Spleen (tissue), 11 donors: Measurements from ENCODE around the gene ACTC1. TPM values are rescaled to one million over a fixed set of nuclear protein-coding genes. Genes with fewer than 3 reads are reported as not detected.
"Not testable (repeated sequence)": the region's sequence is repeated elsewhere in the genome, so short reads cannot be mapped to it uniquely, and the experiment has no call there.

ENCODE experiments used
- DNase-seq: peaks from one replicate; pipeline ENCODE4 v3.0.0-alpha.2; 2020
- H3K27ac ChIP-seq, 8 donors: fragments of 200-600 bp; sonication (generic) in 7 of 8; 1 replicate in 4 of 8; 2 replicates in 4 of 8; pipeline versions ENCODE4 v1.5.0 to v1.8.0; 2016 to 2021; ENCODE audit warnings: inconsistent platforms in 4 of 8, mild to moderate bottlenecking in 4 of 8, moderate library complexity in 1 of 8
- H3K27me3 ChIP-seq, 7 donors: fragments of 200-600 bp; sonication (generic) in 6 of 7; replicated peaks in 1 of 7; 1 replicate in 4 of 7; 2 replicates in 3 of 7; pipeline versions ENCODE4 v1.5.0 to v1.8.0; 2016 to 2021; ENCODE audit warnings: inconsistent platforms in 3 of 7, mild to moderate bottlenecking in 1 of 7
- H3K36me3 ChIP-seq, 6 donors: fragments of 200-600 bp; sonication (generic) in 5 of 6; 1 replicate in 4 of 6; 2 replicates in 2 of 6; pipeline versions ENCODE4 v1.5.0 to v1.8.0; 2016 to 2021; ENCODE audit warnings: inconsistent platforms in 2 of 6
- H3K4me1 ChIP-seq, 6 donors: fragments of 200-600 bp; sonication (generic) in 5 of 6; 1 replicate in 3 of 6; 2 replicates in 3 of 6; pipeline versions ENCODE4 v1.5.0 to v1.8.0; 2016 to 2021; ENCODE audit warnings: inconsistent platforms in 3 of 6
- H3K4me3 ChIP-seq, 8 donors: fragments of 200-600 bp; sonication (generic) in 7 of 8; 1 replicate in 4 of 8; 2 replicates in 4 of 8; pipeline versions ENCODE4 v1.5.0 to v1.8.0; 2016 to 2021; ENCODE audit warnings: inconsistent platforms in 4 of 8, mild to moderate bottlenecking in 4 of 8, moderate library complexity in 2 of 8
- H3K9me3 ChIP-seq, 8 donors: fragments of 200-600 bp; sonication (generic) in 7 of 8; 1 replicate in 4 of 8; 2 replicates in 4 of 8; pipeline versions ENCODE4 v1.5.0 to v1.8.0; 2016 to 2021; ENCODE audit warnings: inconsistent platforms in 4 of 8
- POLR2A ChIP-seq, 3 donors: fragments of 450-650 bp; IDR thresholded peaks; one replicate each; pipeline ENCODE4 v1.5.1; 2017; ENCODE audit warnings: antibody characterized with exemption in 3 of 3, mild to moderate bottlenecking in 1 of 3
- POLR2AphosphoS5 ChIP-seq, 3 donors: sonication (generic); formaldehyde crosslinking; IDR thresholded peaks; one replicate each; pipeline ENCODE4 v1.5.1; 2017; ENCODE audit warnings: antibody characterized with exemption in 3 of 3
- WGBS, 5 donors: extraction: QIAGEN DNeasy Blood & Tissue Kit in 3 of 5; methylation state at CpG; one replicate each; pipeline versions ENCODE4 v1.1.5 to v1.1.7; 2013 to 2018; 5-methylcytosine and 5-hydroxymethylcytosine counted together
- intact Hi-C: fragments of 100-400 bp; cut with DNase I; formaldehyde crosslinking; loops from one replicate; pipeline ENCODE4 v1.15.0; 2023; ENCODE audit warnings: low total_unique reads
- polyA plus RNA-seq, 3 donors: library from polyadenylated mRNA; stranded (reverse); fragments of 200-250 nt; gene quantifications; one replicate each; pipeline ENCODE4 v1.2.1, GENCODE V29; 2013
- total RNA-seq, 7 donors: library from RNA; depleted of rRNA in 3 of 7; stranded (reverse); fragments of >200 nt in 3 of 7; fragmentation: NEBNext Ultra II Directional in 4 of 7; extraction: Animal tissue kit (Norgen Biotek cat#: 25700) in 4 of 7; gene quantifications; one replicate each; pipeline versions ENCODE4 v1.1.0 to v1.2.1, GENCODE V29; 2016 to 2021
- TF ChIP-seq, protein P1 (sequence below), 11 experiments: fragments of 200-600 bp in 7 of 11; fragments of 450-650 bp in 4 of 11; sonication (generic) in 4 of 11; IDR thresholded peaks in 8 of 11; conservative IDR thresholded peaks in 3 of 11; 1 replicate in 7 of 11; 2 replicates in 4 of 11; pipeline versions ENCODE4 v1.4.0 to v1.8.0; 2016 to 2021; ENCODE audit warnings: antibody characterized with exemption in 11 of 11, inconsistent platforms in 4 of 11, mild to moderate bottlenecking in 1 of 11
- donor health status: healthy with polysubstance abuse.
- donor health status: DM: no; HTN: no; CAD: no; lungs with moderate emphysema.
- donor health status: DM: no; HTN: no; CAD: no.
- donor health status: Bipolar disorder and iron deficiency.
- donor health status: healthy.
- donor health status: DM: no; HTN: no; CAD: no.
- donor health status: DM: yes; HTN: yes; CAD: no.

The ACTC1 gene
- total and polyA plus RNA-seq, 10 donors, result 0.32 to 2.8 (median 0.96) TPM

DNA sequence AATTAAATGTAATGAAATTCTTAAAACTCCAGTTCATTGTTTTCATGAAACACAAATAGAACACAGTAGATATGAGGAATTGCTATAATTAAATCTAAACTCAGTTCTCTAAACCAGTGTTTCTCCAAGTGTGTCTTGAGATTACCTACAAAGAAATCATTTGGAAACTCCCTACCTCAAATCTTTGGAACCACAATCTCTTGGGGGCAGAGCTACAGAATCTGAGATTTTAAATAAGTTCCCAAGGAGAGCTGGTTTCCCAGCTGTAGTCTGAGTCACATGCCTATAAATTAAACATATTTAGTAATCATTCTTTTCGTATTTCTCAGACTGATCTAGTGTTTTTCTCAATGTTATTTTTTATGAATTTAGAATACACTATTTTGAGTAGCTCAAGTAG is 17.0 kb upstream of the ACTC1 start:
- Histone ChIP-seq H3K4me1 (no peaks in the 10 kb centered on the region), H3K27ac (no peak overlapping the region), H3K36me3 (no peaks in the 10 kb centered on the region), H3K27me3 (peaks cover 0 to 11% (median 0%) of the 10 kb centered on the region in 7 donors), H3K9me3 (peaks cover 0 to 7% (median 0%) of the 10 kb centered on the region in 8 donors), H3K4me3 (no peak overlapping the region)
- 75 to 92% (median 88%) methylated on average over 1 of the region's 1 CpG for WGBS, 5 donors
- DNase-seq, result no peak
- TF ChIP-seq, protein P1, sequence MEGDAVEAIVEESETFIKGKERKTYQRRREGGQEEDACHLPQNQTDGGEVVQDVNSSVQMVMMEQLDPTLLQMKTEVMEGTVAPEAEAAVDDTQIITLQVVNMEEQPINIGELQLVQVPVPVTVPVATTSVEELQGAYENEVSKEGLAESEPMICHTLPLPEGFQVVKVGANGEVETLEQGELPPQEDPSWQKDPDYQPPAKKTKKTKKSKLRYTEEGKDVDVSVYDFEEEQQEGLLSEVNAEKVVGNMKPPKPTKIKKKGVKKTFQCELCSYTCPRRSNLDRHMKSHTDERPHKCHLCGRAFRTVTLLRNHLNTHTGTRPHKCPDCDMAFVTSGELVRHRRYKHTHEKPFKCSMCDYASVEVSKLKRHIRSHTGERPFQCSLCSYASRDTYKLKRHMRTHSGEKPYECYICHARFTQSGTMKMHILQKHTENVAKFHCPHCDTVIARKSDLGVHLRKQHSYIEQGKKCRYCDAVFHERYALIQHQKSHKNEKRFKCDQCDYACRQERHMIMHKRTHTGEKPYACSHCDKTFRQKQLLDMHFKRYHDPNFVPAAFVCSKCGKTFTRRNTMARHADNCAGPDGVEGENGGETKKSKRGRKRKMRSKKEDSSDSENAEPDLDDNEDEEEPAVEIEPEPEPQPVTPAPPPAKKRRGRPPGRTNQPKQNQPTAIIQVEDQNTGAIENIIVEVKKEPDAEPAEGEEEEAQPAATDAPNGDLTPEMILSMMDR (IDR thresholded peaks at IDR 0.05 in 8 of 11, conservative IDR thresholded peaks at IDR 0.05 in 3 of 11), result no peak
- intact Hi-C loops, result no loop called here

DNA sequence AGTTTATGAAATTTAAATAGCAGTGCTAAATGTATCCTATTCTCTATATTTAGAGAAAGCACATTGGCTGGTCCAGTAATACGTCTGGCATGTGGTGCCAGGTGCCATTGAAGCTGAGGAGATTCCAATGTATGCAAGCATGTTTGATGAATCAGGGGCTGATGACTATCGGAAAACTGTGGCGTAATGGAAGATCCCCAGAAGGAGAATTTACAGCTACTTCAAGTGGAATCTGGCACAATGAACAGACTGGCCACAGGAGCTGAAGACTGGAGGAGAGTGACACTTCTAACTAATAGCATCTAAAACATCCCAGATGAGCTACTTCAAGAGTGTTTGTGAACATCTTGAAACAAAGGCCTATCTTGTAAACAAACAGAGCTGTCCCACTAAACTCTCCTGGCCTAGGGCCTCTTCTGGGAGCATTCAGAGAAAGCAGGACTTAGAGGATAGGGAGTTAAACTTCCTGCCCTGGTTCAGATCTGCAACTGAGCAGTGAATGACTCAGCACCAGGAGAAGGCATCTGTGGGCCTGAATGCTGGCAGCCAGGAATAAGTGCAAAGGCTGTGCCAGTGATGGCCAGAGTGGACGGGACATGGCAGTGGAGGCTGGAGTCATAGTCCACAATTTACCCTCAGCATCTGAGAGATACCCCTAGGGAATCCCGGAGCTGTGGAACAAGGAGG is 15.2 kb upstream of the ACTC1 start:
- no peaks in the 10 kb centered on the region for H3K4me1 ChIP-seq
- 84 to 90% (median 89%) methylated on average over 5 of the region's 5 CpGs for WGBS, 5 donors
- no peak for TF ChIP-seq POLR2AphosphoS5 (IDR thresholded peaks at IDR 0.05)
- no peak for TF ChIP-seq POLR2A (IDR thresholded peaks at IDR 0.05)
- TF ChIP-seq, protein P1 (IDR thresholded peaks at IDR 0.05 in 8 of 11, conservative IDR thresholded peaks at IDR 0.05 in 3 of 11), result no peak
- peaks cover 0 to 11% (median 0%) of the 10 kb centered on the region in 7 donors for H3K27me3 ChIP-seq
- intact Hi-C loops, result no loop called here
- no peak overlapping the region for H3K27ac ChIP-seq
- peaks cover 0 to 14% (median 0%) of the 10 kb centered on the region in 8 donors for H3K9me3 ChIP-seq
- H3K4me3 ChIP-seq, result no peak overlapping the region
- no peaks in the 10 kb centered on the region for H3K36me3 ChIP-seq
- DNase-seq, result no peak

DNA sequence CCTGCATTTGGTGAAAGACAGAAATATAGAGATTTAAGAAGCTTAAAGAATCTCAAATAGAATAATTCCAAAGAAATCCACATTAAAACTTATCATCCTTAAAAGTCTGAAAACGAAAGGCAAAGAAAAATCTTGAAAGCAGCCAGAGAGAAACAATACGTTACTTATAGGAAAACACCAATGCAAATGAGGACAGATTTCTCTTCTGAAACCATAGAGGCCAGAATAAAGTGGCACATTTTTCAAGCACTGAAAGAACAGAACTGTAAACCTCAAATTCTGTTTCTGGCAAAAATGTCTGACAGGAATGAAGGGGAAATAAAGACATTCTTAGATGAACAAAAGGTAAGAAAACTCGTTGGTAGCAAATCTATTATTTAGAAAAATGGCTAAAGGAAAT is 13.8 kb upstream of the ACTC1 start:
- Histone ChIP-seq H3K4me3 (no peak overlapping the region), H3K27ac (no peak overlapping the region), H3K27me3 (peaks cover 0 to 6% (median 0%) of the 10 kb centered on the region in 7 donors), H3K9me3 (peaks cover 0 to 14% (median 0%) of the 10 kb centered on the region in 8 donors), H3K36me3 (no peaks in the 10 kb centered on the region), H3K4me1 (no peaks in the 10 kb centered on the region)
- 68 to 80% (median 73%) methylated on average over 3 of the region's 3 CpGs for WGBS, 5 donors
- DNase-seq, result no peak
- intact Hi-C loops, result no loop called here
- TF ChIP-seq, protein P1 (IDR thresholded peaks at IDR 0.05 in 8 of 11, conservative IDR thresholded peaks at IDR 0.05 in 3 of 11), result no peak
- no peak for TF ChIP-seq POLR2AphosphoS5 (IDR thresholded peaks at IDR 0.05)

DNA sequence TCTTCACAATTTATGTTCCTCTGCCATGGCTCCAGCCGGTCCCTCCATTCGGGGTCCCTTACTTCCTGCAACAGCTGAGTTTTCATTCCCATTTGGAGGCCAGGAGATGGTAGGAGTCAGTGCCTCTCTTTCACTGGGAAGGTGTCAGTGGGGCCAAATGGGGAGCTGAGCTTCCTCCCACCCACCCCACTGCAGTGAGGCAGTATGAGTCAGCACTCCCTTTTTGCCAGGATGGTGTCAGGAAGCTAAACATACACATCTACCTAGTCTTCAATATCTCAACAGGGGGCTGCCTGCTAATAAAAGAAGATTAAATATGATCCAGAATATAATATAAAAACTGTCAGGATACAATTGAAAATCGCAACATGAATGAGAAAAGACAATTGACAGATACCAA is 12.7 kb upstream of the ACTC1 start:
- 72 to 96% (median 90%) methylated on average over 3 of the region's 3 CpGs for WGBS, 5 donors
- Histone ChIP-seq H3K4me3 (no peak overlapping the region), H3K36me3 (no peaks in the 10 kb centered on the region), H3K4me1 (no peaks in the 10 kb centered on the region), H3K9me3 (peaks cover 0 to 14% (median 0%) of the 10 kb centered on the region in 8 donors), H3K27ac (no peak overlapping the region), H3K27me3 (peaks cover 0 to 5% (median 0%) of the 10 kb centered on the region in 7 donors)
- TF ChIP-seq POLR2AphosphoS5 (IDR thresholded peaks at IDR 0.05) (no peak), POLR2A (IDR thresholded peaks at IDR 0.05) (no peak)
- TF ChIP-seq, protein P1 (IDR thresholded peaks at IDR 0.05 in 8 of 11, conservative IDR thresholded peaks at IDR 0.05 in 3 of 11), result no peak
- intact Hi-C loops, result no loop called here
- no peak for DNase-seq

DNA sequence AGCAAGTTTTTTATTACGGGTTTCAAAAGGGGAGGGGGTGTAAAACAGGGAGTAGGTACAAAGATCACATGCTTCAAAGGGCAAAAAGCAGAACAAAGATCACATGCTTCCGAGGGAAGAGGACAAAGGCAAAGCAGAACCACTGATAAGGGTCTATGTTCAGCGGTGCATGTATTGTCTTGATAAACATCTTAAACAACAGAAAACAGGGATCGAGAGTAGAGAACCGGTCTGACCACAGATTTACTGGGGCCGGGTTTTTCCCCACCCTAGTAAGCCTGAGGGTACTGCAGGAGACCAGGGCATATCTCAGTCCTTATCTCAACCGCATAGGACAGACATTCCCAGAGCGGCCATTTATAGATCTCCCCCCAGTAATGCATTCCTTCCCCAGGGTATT is 11.9 kb upstream of the ACTC1 start:
- intact Hi-C loops, H3K27ac ChIP-seq, DNase-seq, H3K36me3 ChIP-seq, H3K27me3 ChIP-seq, H3K4me3 ChIP-seq, H3K4me1 ChIP-seq: not testable (repeated sequence)
- 79 to 88% (median 84%) methylated on average over 8 of the region's 8 CpGs for WGBS, 5 donors
- peaks cover 0 to 14% (median 0%) of the 10 kb centered on the region in 8 donors for H3K9me3 ChIP-seq
